Heart left ventricle (tissue), 13 donors: ENCODE data around the gene PRLH.

Experiments used
- CTCF ChIP-seq, 12 donors: fragments of 200-600 bp; sonication (generic) in 4 of 12; IDR thresholded peaks; one replicate each; pipeline versions ENCODE4 v1.5.0 to v1.8.0; 2018 to 2022; ENCODE audit warnings: antibody characterized with exemption in 12 of 12, mild to moderate bottlenecking in 5 of 12
- POLR2A ChIP-seq, 2 donors: fragments of 450-650 bp; IDR thresholded peaks; one replicate each; pipeline ENCODE4 v1.6.1; 2017; ENCODE audit warnings: antibody characterized with exemption in 2 of 2, mild to moderate bottlenecking in 2 of 2, moderate library complexity in 2 of 2
- donor health status: ischemic (EF 13 %, LVEDD 7.1; RV severe dilation, severe dysfunction).
- donor health status: DM: no; HTN: yes; CAD: no.
- donor health status: DM: no; HTN: no; CAD: no.
- donor health status: ischemic (EF 25% LVEDD 6.9; RV normal size, moderate dysfunction).
- donor health status: ischemic (EF 25% LVEDD 5.7; RV mildly dilated, moderate dysfunction).
- donor health status: ischemic (EF 35%, LVEDD 5.7; RV mildly dilated, moderate dysfunction).
- donor health status: nonischemic (EF 11% LVEDD 7.7; RV severe dilation, severe dysfunction).
- donor health status: DM: yes; HTN: yes; CAD: no.
- donor health status: PGD.
- donor health status: ischemic (EF 29% LVEDD 5.4; RV normal size, mild dysfunction).
- donor health status: nonischemic (EF 23%, LVEDD 6.1; RV moderate dilation, normal function).

GRCh38 chr2:237538901-237539300, 27.5 kb upstream of the PRLH start:
- TF ChIP-seq CTCF (IDR thresholded peaks at IDR 0.05): no peak
- TF ChIP-seq POLR2A (IDR thresholded peaks at IDR 0.05): no peak
